ENCODE results near the gene IRF6. TPM values are rescaled to one million over a fixed set of nuclear protein-coding genes. Genes with fewer than 3 reads are reported as not detected.

Gene IRF6
- total RNA-seq, 1 donor from 2014 or later: 175 TPM

DNA sequence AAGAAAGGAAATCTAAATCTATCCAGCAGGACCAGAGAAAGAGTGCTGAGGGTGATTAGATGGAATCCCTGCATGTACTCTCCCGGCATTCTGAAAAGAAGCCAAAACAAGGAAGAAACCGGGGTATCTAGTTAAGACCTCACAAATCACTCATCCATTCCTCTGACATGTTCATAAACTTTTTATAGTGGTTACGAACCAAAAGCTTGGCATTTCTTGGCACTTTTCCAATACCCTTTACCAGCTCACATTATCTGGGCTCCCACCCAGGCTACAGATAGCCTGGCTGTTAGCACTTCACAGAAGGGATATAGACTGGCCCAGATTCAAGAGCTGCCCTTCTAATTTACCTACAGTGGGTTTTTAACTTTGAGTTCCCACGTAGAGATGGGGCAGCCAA, 19.8 kb downstream of the IRF6 start:
- no peak overlapping the region for H3K4me3 ChIP-seq (ENCODE audit: low read depth, low read length)
- TF ChIP-seq, protein P1, sequence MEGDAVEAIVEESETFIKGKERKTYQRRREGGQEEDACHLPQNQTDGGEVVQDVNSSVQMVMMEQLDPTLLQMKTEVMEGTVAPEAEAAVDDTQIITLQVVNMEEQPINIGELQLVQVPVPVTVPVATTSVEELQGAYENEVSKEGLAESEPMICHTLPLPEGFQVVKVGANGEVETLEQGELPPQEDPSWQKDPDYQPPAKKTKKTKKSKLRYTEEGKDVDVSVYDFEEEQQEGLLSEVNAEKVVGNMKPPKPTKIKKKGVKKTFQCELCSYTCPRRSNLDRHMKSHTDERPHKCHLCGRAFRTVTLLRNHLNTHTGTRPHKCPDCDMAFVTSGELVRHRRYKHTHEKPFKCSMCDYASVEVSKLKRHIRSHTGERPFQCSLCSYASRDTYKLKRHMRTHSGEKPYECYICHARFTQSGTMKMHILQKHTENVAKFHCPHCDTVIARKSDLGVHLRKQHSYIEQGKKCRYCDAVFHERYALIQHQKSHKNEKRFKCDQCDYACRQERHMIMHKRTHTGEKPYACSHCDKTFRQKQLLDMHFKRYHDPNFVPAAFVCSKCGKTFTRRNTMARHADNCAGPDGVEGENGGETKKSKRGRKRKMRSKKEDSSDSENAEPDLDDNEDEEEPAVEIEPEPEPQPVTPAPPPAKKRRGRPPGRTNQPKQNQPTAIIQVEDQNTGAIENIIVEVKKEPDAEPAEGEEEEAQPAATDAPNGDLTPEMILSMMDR (IDR thresholded peaks at IDR 0.05; ENCODE audit: insufficient read depth, low read length, severe bottlenecking): no peak
- no peaks in the 10 kb centered on the region for H3K27me3 ChIP-seq (ENCODE audit: control insufficient read depth, insufficient read depth, low read length)
- peaks cover 30% of the 10 kb centered on the region for H3K36me3 ChIP-seq (ENCODE audit: control insufficient read depth, insufficient read depth, low read length)
- DNase-seq (ENCODE audit: low read depth) (no peak), FAIRE-seq (no peak)

DNA sequence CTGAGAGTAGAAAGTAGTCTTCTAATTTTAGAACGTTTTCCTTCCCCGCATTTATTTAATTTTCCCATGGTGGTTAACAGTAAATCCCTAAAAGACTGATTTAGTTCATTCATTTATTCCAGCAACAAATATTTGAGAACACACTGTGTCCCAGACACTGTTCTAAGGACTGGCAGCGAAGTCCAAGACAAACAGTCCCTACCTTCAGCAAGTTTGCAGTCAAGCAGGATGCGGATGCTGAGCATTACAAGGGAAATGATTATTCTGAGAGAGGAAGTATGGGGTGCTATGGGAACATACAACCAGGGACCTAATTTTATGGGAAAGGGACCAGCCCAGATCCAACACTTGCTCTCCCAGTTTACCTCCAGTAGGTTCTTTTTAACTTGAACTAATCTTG, 20.4 kb downstream of the IRF6 start:
- H3K36me3 ChIP-seq (ENCODE audit: control insufficient read depth, insufficient read depth, low read length): peaks cover 27% of the 10 kb centered on the region
- TF ChIP-seq, protein P1 (IDR thresholded peaks at IDR 0.05; ENCODE audit: insufficient read depth, low read length, severe bottlenecking): no peak
- DNase-seq (ENCODE audit: low read depth) (peak; percentile 6), FAIRE-seq (no peak)
- H3K4me3 ChIP-seq (ENCODE audit: low read depth, low read length): no peak overlapping the region
- H3K27me3 ChIP-seq (ENCODE audit: control insufficient read depth, insufficient read depth, low read length): no peaks in the 10 kb centered on the region

DNA sequence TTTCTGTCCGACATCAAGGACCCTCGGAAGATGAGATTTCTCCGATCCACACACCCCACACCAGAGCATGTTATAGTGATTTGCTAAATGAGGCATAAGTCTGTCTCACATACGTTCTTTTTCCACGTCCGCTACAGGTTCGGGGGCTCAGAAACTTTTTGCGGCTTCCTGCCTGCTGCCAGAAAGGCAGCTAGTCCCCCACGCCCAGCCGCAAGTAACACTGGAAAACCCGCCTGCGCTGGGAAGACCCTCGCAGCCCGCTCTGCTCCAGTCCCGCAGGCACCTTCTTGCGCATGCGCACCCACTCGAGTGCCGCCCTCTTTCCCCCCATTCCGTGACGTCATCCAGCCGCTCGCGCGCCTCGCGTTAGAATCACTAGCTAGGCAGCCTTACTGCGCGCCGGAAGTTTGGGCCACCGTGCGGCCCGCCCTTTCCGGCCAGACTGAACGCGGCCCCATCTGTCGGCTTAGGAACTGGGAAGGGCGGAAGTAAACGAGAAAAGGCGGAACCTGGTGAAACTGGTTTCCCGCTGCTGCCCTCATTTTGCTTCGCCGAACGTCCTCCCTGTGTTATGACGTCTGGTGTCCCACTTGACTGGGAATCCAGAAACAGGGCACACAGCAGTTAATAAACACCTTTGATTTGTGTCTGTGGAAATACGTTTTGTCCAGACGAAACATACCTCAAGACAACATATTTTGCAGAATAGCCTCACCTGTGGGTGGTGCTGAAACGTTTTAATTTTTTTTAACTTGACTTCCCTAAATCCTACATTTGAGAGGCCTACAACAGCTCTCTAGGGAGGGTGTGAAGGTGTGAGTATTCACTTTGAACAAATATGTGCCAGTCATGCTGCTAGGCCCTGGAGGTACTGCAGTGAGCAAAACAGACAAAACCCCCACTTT, 21.4 kb downstream of the IRF6 start, which contains the start of gene C1orf74:
Gene C1orf74, minus strand, starts transcription at position 295 of the 905 bp plus-strand sequence. CDS start 925 bp downstream, outside the sequence.
- Histone ChIP-seq H3K36me3 (ENCODE audit: control insufficient read depth, insufficient read depth, low read length) (peaks cover 18% of the 10 kb centered on the region), H3K4me3 (ENCODE audit: low read depth, low read length) (peak within 1 kb of the TSS; percentile 55), H3K27me3 (ENCODE audit: control insufficient read depth, insufficient read depth, low read length) (no peaks in the 10 kb centered on the region)
- peak; percentile 90 for DNase-seq (ENCODE audit: low read depth)
- FAIRE-seq: peak; percentile 70
- TF ChIP-seq, protein P1 (IDR thresholded peaks at IDR 0.05; ENCODE audit: insufficient read depth, low read length, severe bottlenecking): no peak

DNA sequence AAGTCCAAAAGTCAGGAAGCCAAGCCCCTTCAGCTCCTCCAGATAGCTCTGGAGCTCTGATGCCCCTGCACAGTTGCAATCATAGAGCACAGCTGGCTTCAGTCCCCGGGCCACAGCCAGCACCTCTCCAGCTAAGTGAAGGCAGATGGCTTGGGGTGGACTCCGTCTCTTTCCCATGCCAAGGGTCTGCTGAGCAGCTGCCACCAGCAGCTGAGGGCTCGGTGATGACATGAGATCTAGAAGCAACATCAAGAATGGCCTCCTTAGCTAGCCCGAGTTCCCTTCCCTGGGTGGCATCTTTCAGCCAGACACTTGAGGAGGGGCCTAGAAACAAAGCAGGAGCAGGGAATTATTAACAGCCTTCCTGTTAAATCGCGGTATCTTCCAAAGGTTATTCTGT, 22.6 kb downstream of the IRF6 start:
- Histone ChIP-seq H3K36me3 (ENCODE audit: control insufficient read depth, insufficient read depth, low read length) (peaks cover 15% of the 10 kb centered on the region), H3K4me3 (ENCODE audit: low read depth, low read length) (no peak overlapping the region), H3K27me3 (ENCODE audit: control insufficient read depth, insufficient read depth, low read length) (no peaks in the 10 kb centered on the region)
- TF ChIP-seq, protein P1 (IDR thresholded peaks at IDR 0.05; ENCODE audit: insufficient read depth, low read length, severe bottlenecking): no peak
- DNase-seq (ENCODE audit: low read depth) (peak; percentile 19), FAIRE-seq (no peak)

DNA sequence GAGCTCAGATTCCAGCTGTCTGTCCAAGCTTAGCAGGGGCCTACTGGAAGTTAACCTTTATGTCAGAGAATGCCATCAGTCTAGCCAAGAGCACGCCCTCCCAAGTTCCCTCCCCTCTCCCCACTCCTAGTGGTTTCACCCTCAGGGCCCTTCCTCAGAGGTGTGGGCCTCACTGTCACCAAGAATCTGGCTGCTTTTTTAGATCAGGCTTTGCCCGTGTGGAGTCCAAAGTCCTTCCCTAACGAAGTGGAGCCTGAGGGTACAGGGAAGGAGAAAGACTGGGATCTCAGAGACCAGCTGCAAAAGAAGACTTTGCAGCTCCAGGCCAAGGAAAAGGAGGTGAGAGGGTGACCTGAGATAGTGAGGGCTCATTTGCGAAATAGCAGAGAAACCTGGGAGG, 25.7 kb downstream of the IRF6 start:
- H3K4me3 ChIP-seq (ENCODE audit: low read depth, low read length): no peak overlapping the region
- FAIRE-seq (peak; percentile 62), DNase-seq (ENCODE audit: low read depth) (peak; percentile 20)
- no peaks in the 10 kb centered on the region for H3K27me3 ChIP-seq (ENCODE audit: control insufficient read depth, insufficient read depth, low read length)
- peaks cover 2% of the 10 kb centered on the region for H3K36me3 ChIP-seq (ENCODE audit: control insufficient read depth, insufficient read depth, low read length)
- TF ChIP-seq, protein P1 (IDR thresholded peaks at IDR 0.05; ENCODE audit: insufficient read depth, low read length, severe bottlenecking): no peak
